WTC11 (cell line): ENCODE data around the gene RELT.

Experiments used
- ATF1 ChIP-seq: sonication (generic); formaldehyde crosslinking; IDR thresholded peaks from 2 replicates; pipeline ENCODE4 v1.8.1; 2023; ENCODE audit warnings: mild to moderate bottlenecking, moderate library complexity, missing genetic modification reagents
- CTCF ChIP-seq: fragments of 200-600 bp; IDR thresholded peaks from 2 replicates; pipeline ENCODE4 v1.8.0; 2022; ENCODE audit warnings: antibody characterized with exemption
- ELF4 ChIP-seq: sonication (generic); formaldehyde crosslinking; IDR thresholded peaks from 2 replicates; pipeline ENCODE4 v1.8.1; 2022; ENCODE audit warnings: low read depth, mild to moderate bottlenecking, moderate library complexity, missing genetic modification reagents
- ESRRA ChIP-seq: sonication (generic); formaldehyde crosslinking; IDR thresholded peaks from 2 replicates; pipeline ENCODE4 v1.8.1; 2022; ENCODE audit warnings: mild to moderate bottlenecking, missing genetic modification reagents, borderline replicate concordance
- IRF1 ChIP-seq: sonication (generic); formaldehyde crosslinking; IDR thresholded peaks from 2 replicates; pipeline ENCODE4 v1.8.0; 2023; ENCODE audit warnings: missing genetic modification reagents
- JUN ChIP-seq: sonication (generic); formaldehyde crosslinking; IDR thresholded peaks from 2 replicates; pipeline ENCODE4 v1.8.0; 2023; ENCODE audit warnings: mild to moderate bottlenecking, missing genetic modification reagents
- MAX ChIP-seq: sonication (generic); formaldehyde crosslinking; IDR thresholded peaks from 2 replicates; pipeline ENCODE4 v1.8.0; 2022; ENCODE audit warnings: mild to moderate bottlenecking, missing genetic modification reagents
- TEAD4 ChIP-seq: sonication (generic); formaldehyde crosslinking; IDR thresholded peaks from 2 replicates; pipeline ENCODE4 v1.8.0; 2022; ENCODE audit warnings: mild to moderate bottlenecking, missing genetic modification reagents
- TP53 ChIP-seq: sonication (generic); formaldehyde crosslinking; IDR thresholded peaks from 2 replicates; pipeline ENCODE4 v1.8.1; 2023; ENCODE audit warnings: mild to moderate bottlenecking, missing genetic modification reagents
- ZNF317 ChIP-seq: sonication (generic); formaldehyde crosslinking; IDR thresholded peaks from 2 replicates; pipeline ENCODE4 v1.8.1; 2023; ENCODE audit warnings: low read depth, mild to moderate bottlenecking, moderate library complexity, missing genetic modification reagents, borderline replicate concordance
- TF ChIP-seq, protein P1 (sequence below): sonication (generic); formaldehyde crosslinking; IDR thresholded peaks from 2 replicates; pipeline ENCODE4 v1.8.1; 2022; ENCODE audit warnings: low read depth, missing genetic modification reagents, borderline replicate concordance
- TF ChIP-seq, protein P2 (sequence below): sonication (generic); formaldehyde crosslinking; conservative IDR thresholded peaks from 2 replicates; pipeline ENCODE4 v1.8.1; 2022; ENCODE audit warnings: mild to moderate bottlenecking, missing genetic modification reagents
- TF ChIP-seq, protein P3 (sequence below): sonication (generic); formaldehyde crosslinking; IDR thresholded peaks from 2 replicates; pipeline ENCODE4 v1.8.0; 2022; ENCODE audit warnings: mild to moderate bottlenecking, missing genetic modification reagents
- TF ChIP-seq, protein P4 (sequence below): sonication (generic); formaldehyde crosslinking; IDR thresholded peaks from 2 replicates; pipeline ENCODE4 v1.8.1; 2022; ENCODE audit warnings: missing genetic modification reagents, borderline replicate concordance

- TF ChIP-seq ZNF317 (CRISPR knock-in tag): no peak
- TF ChIP-seq CTCF: no peak
- no peak for TF ChIP-seq ESRRA
- TF ChIP-seq, protein P1, sequence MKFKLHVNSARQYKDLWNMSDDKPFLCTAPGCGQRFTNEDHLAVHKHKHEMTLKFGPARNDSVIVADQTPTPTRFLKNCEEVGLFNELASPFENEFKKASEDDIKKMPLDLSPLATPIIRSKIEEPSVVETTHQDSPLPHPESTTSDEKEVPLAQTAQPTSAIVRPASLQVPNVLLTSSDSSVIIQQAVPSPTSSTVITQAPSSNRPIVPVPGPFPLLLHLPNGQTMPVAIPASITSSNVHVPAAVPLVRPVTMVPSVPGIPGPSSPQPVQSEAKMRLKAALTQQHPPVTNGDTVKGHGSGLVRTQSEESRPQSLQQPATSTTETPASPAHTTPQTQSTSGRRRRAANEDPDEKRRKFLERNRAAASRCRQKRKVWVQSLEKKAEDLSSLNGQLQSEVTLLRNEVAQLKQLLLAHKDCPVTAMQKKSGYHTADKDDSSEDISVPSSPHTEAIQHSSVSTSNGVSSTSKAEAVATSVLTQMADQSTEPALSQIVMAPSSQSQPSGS (CRISPR knock-in tag): no peak
- TF ChIP-seq TEAD4 (CRISPR knock-in tag): no peak
- no peak for TF ChIP-seq TP53
- TF ChIP-seq MAX: no peak
- no peak for TF ChIP-seq IRF1 (CRISPR knock-in tag)
- no peak for TF ChIP-seq ELF4 (CRISPR knock-in tag)
- TF ChIP-seq, protein P2, sequence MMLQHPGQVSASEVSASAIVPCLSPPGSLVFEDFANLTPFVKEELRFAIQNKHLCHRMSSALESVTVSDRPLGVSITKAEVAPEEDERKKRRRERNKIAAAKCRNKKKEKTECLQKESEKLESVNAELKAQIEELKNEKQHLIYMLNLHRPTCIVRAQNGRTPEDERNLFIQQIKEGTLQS (CRISPR knock-in tag): no peak
- TF ChIP-seq JUN: no peak
- TF ChIP-seq ATF1 (CRISPR knock-in tag): no peak
- TF ChIP-seq, protein P3, sequence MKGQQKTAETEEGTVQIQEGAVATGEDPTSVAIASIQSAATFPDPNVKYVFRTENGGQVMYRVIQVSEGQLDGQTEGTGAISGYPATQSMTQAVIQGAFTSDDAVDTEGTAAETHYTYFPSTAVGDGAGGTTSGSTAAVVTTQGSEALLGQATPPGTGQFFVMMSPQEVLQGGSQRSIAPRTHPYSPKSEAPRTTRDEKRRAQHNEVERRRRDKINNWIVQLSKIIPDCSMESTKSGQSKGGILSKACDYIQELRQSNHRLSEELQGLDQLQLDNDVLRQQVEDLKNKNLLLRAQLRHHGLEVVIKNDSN (CRISPR knock-in tag): no peak
- TF ChIP-seq, protein P4, sequence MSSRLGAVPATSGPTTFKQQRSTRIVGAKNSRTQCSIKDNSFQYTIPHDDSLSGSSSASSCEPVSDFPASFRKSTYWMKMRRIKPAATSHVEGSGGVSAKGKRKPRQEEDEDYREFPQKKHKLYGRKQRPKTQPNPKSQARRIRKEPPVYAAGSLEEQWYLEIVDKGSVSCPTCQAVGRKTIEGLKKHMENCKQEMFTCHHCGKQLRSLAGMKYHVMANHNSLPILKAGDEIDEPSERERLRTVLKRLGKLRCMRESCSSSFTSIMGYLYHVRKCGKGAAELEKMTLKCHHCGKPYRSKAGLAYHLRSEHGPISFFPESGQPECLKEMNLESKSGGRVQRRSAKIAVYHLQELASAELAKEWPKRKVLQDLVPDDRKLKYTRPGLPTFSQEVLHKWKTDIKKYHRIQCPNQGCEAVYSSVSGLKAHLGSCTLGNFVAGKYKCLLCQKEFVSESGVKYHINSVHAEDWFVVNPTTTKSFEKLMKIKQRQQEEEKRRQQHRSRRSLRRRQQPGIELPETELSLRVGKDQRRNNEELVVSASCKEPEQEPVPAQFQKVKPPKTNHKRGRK (CRISPR knock-in tag): no peak
Measured at GRCh38 chr11:73353422-73353821, 22.8 kb upstream of the RELT start.
